ENCODE measurements around the gene TLR6.
A peak's percentile ranks its signal among the peaks of the same experiment; 100 is the strongest.

TLR6 gene

GRCh38 chr4:38868059-38868960 lies 11.7 kb upstream of the TLR6 start:
- peak overlapping the region; percentile 58 for H3K4me3 ChIP-seq (ENCODE audit: low read depth, low read length)

- H3K4me3 ChIP-seq (ENCODE audit: low read depth, low read length) = peak within 1 kb of the TSS; percentile 58
Observed at GRCh38 chr4:38867478-38868058, 11.0 kb upstream of the TLR6 start, which contains the start of gene FAM114A1. FAM114A1 (plus strand) TSS chr4:38867806; CDS start chr4:38878079, 10,273 bp downstream.

- peak overlapping the region; percentile 58 for H3K4me3 ChIP-seq (ENCODE audit: low read depth, low read length)
Observed at GRCh38 chr4:38866973-38867477, 10.4 kb upstream of the TLR6 start.

- no peak overlapping the region for H3K4me3 ChIP-seq (ENCODE audit: low read depth, low read length)
Observed at GRCh38 chr4:38865445-38865844, 8.8 kb upstream of the TLR6 start.

- no peak overlapping the region for H3K4me3 ChIP-seq (ENCODE audit: low read depth, low read length)
Observed at GRCh38 chr4:38861791-38862190, 5.2 kb upstream of the TLR6 start.

- no peak overlapping the region for H3K4me3 ChIP-seq (ENCODE audit: low read depth, low read length)
Observed at GRCh38 chr4:38860788-38861424, 4.3 kb upstream of the TLR6 start.

- no peak overlapping the region for H3K4me3 ChIP-seq (ENCODE audit: low read depth, low read length)
Observed at GRCh38 chr4:38859501-38859900, 2.9 kb upstream of the TLR6 start.

GRCh38 chr4:38858097-38858420 lies 1.4 kb upstream of the TLR6 start:
- H3K4me3 ChIP-seq (ENCODE audit: low read depth, low read length) = no peak overlapping the region

GRCh38 chr4:38857354-38858096 lies 908 bp upstream of the TLR6 start:
- H3K4me3 ChIP-seq (ENCODE audit: low read depth, low read length) = no peak overlapping the region

- H3K4me3 ChIP-seq (ENCODE audit: low read depth, low read length) = no peak overlapping the region
Observed at GRCh38 chr4:38856046-38856445, 571 bp downstream of the TLR6 start.

- no peak overlapping the region for H3K4me3 ChIP-seq (ENCODE audit: low read depth, low read length)
Observed at GRCh38 chr4:38855466-38855865, 1.2 kb downstream of the TLR6 start.

GRCh38 chr4:38846015-38846414 lies 10.6 kb downstream of the TLR6 start:
- H3K4me3 ChIP-seq (ENCODE audit: low read depth, low read length) = no peak overlapping the region

- no peak overlapping the region for H3K4me3 ChIP-seq (ENCODE audit: low read depth, low read length)
Observed at GRCh38 chr4:38842994-38843393, 13.6 kb downstream of the TLR6 start.

GRCh38 chr4:38837849-38838248 lies 18.8 kb downstream of the TLR6 start:
- no peak overlapping the region for H3K4me3 ChIP-seq (ENCODE audit: low read depth, low read length)

- H3K4me3 ChIP-seq (ENCODE audit: low read depth, low read length) = no peak overlapping the region
Observed at GRCh38 chr4:38837334-38837733, 19.3 kb downstream of the TLR6 start.

- no peak overlapping the region for H3K4me3 ChIP-seq (ENCODE audit: low read depth, low read length)
Observed at GRCh38 chr4:38834570-38834969, 22.0 kb downstream of the TLR6 start.

- H3K4me3 ChIP-seq (ENCODE audit: low read depth, low read length) = no peak overlapping the region
Observed at GRCh38 chr4:38832624-38833528, 23.7 kb downstream of the TLR6 start.

GRCh38 chr4:38832206-38832605 lies 24.4 kb downstream of the TLR6 start:
- H3K4me3 ChIP-seq (ENCODE audit: low read depth, low read length) = no peak overlapping the region

GRCh38 chr4:38831653-38832052 lies 25.0 kb downstream of the TLR6 start:
- no peak overlapping the region for H3K4me3 ChIP-seq (ENCODE audit: low read depth, low read length)

- H3K4me3 ChIP-seq (ENCODE audit: low read depth, low read length) = no peak overlapping the region
Observed at GRCh38 chr4:38829237-38829636, 27.4 kb downstream of the TLR6 start.
